GM12878 (cell line): Measurements from ENCODE around the gene ANGPTL5. TPM values are rescaled to one million over a fixed set of nuclear protein-coding genes. Genes with fewer than 3 reads are reported as not detected.

Experiments
- ATAC-seq: fragments of 200-7000 bp; cut with Tn5 transposase; 3 replicates; pipeline ENCODE4 v1.9.1; 2020; ENCODE audit warnings: mild to moderate bottlenecking, moderate library complexity
- BruUV-seq: library from RNA; stranded (reverse); fragments of 400-500 nt; replicated peaks from 2 replicates; lab custom pipeline; 2021; lab: Mats Ljungman, UMichigan
- CTCF ChIA-PET: fragments of 300-600 bp; sonication (Branson Sonifier 250); formaldehyde crosslinking; extraction: SDS; loops from one replicate; lab custom pipeline; 2021; ENCODE audit warnings: inconsistent platforms; lab: Yijun Ruan, JAX
- POLR2A ChIA-PET: fragments of 350-600 bp; formaldehyde crosslinking; extraction: SDS; loops from one replicate; lab custom pipeline; 2021; ENCODE audit warnings: inconsistent platforms; lab: Charles Lee
- RAD21 ChIA-PET: fragments of 300-600 bp; sonication (Branson Sonifier 250); formaldehyde crosslinking; loops from one replicate; lab custom pipeline; 2023; ENCODE audit warnings: antibody characterized with exemption; ENCODE audit not compliant: unreplicated experiment; lab: Charles Lee
- SMC1A ChIA-PET: fragments of 300-600 bp; sonication (Branson Sonifier 250); formaldehyde crosslinking; loops from one replicate; lab custom pipeline; 2023; ENCODE audit not compliant: unreplicated experiment, uncharacterized antibody; lab: Charles Lee
- DNase-seq: peaks from one replicate; pipeline ENCODE4 v3.0.0-alpha.2; 2011; ENCODE audit warnings: low read depth, low spot score
- FAIRE-seq: peaks from 3 replicates; lab custom pipeline; 2011; peaks lifted over from hg19 to GRCh38; lab: Jason Lieb, UNC
- H2AFZ ChIP-seq: 2 replicates; pipeline ENCODE4 v1.6.0; 2011; ENCODE audit warnings: low read depth, low read length, control low read depth; ENCODE audit not compliant: control insufficient read depth
- H3K27ac ChIP-seq: 2 replicates; pipeline ENCODE4 v1.5.1; 2011; ENCODE audit warnings: control low read depth; ENCODE audit not compliant: control insufficient read depth, insufficient read depth
- H3K27me3 ChIP-seq, 2 experiments: replicated peaks in 1 of 2; 2 replicates each; pipeline versions ENCODE4 v1.6.0 to v1.6.1; 2011; ENCODE audit warnings: low read length in 1 of 2; ENCODE audit not compliant: control insufficient read depth in 2 of 2, insufficient read depth in 2 of 2
- H3K36me3 ChIP-seq, 2 experiments: 2 replicates each; pipeline ENCODE4 v1.5.1; 2011; ENCODE audit warnings: low read length in 1 of 2; ENCODE audit not compliant: control insufficient read depth in 2 of 2, insufficient read depth in 2 of 2
- H3K4me1 ChIP-seq: 2 replicates; pipeline ENCODE4 v1.6.1; 2011; ENCODE audit warnings: mild to moderate bottlenecking, low read length, moderate library complexity, mixed read lengths; ENCODE audit not compliant: control insufficient read depth, insufficient read depth
- H3K4me2 ChIP-seq: 2 replicates; pipeline ENCODE4 v1.6.0; 2011; ENCODE audit warnings: control low read depth; ENCODE audit not compliant: control insufficient read depth, insufficient read depth
- H3K4me3 ChIP-seq: fragments of 200-600 bp; sonication (generic); 2 replicates; pipeline ENCODE4 v1.5.1; 2016
- H3K79me2 ChIP-seq: 2 replicates; pipeline ENCODE4 v1.6.0; 2011; ENCODE audit warnings: low read length; ENCODE audit not compliant: control insufficient read depth, insufficient read depth
- H3K9ac ChIP-seq: 2 replicates; pipeline ENCODE4 v1.8.0; 2011; ENCODE audit warnings: low read length, control low read depth, mixed read lengths; ENCODE audit not compliant: control insufficient read depth, insufficient read depth
- H3K9me3 ChIP-seq: replicated peaks from 3 replicates; pipeline ENCODE4 v1.5.1; 2011; ENCODE audit warnings: mild to moderate bottlenecking, low read length; ENCODE audit not compliant: control insufficient read depth, insufficient read depth
- H4K20me1 ChIP-seq: 2 replicates; pipeline ENCODE4 v1.6.0; 2011; ENCODE audit not compliant: control insufficient read depth, insufficient read depth
- ATF3 ChIP-seq: IDR thresholded peaks from 2 replicates; pipeline ENCODE4 v1.6.1; 2011; ENCODE audit warnings: low read depth, mild to moderate bottlenecking, low read length, moderate library complexity, borderline replicate concordance; ENCODE audit errors: extremely low read depth
- BCLAF1 ChIP-seq: fragments of 450-650 bp; IDR thresholded peaks from 2 replicates; pipeline ENCODE4 v1.6.1; 2017; ENCODE audit warnings: antibody characterized with exemption, mild to moderate bottlenecking, moderate library complexity
- BRCA1 ChIP-seq: IDR thresholded peaks from 2 replicates; pipeline ENCODE4 v1.6.1; 2011; ENCODE audit warnings: low read depth, low read length, improper control_type of control experiment
- CHD1 ChIP-seq: IDR thresholded peaks from 2 replicates; pipeline ENCODE4 v1.6.1; 2012; ENCODE audit warnings: low read depth, low read length, improper control_type of control experiment
- GATAD2B ChIP-seq: fragments of 450-650 bp; conservative IDR thresholded peaks from 2 replicates; pipeline ENCODE4 v1.6.1; 2017; ENCODE audit warnings: low read depth, mild to moderate bottlenecking, moderate library complexity
- HDAC2 ChIP-seq: fragments of 200-600 bp; sonication (generic); IDR thresholded peaks from 2 replicates; pipeline ENCODE4 v1.6.1; 2017
- MAX ChIP-seq: IDR thresholded peaks from 2 replicates; pipeline ENCODE4 v1.6.1; 2012; ENCODE audit warnings: low read depth, low read length, improper control_type of control experiment
- MLLT1 ChIP-seq: fragments of 450-650 bp; IDR thresholded peaks from 2 replicates; pipeline ENCODE4 v1.6.1; 2016; ENCODE audit warnings: mild to moderate bottlenecking
- MXI1 ChIP-seq: fragments of 150-350 bp; IDR thresholded peaks from 2 replicates; pipeline ENCODE4 v1.6.1; 2011; ENCODE audit warnings: low read depth, mild to moderate bottlenecking, inconsistent platforms, low read length, improper control_type of control experiment
- NBN ChIP-seq: fragments of 450-650 bp; IDR thresholded peaks from 2 replicates; pipeline ENCODE4 v1.6.1; 2016
- NFIC ChIP-seq: IDR thresholded peaks from 2 replicates; pipeline ENCODE4 v1.6.1; 2012; ENCODE audit warnings: low read depth, mild to moderate bottlenecking, inconsistent platforms, low read length, moderate library complexity
- NFYB ChIP-seq: IDR thresholded peaks from 2 replicates; pipeline ENCODE4 v1.6.1; 2011; ENCODE audit warnings: low read depth, mild to moderate bottlenecking, low read length, improper control_type of control experiment, moderate library complexity; ENCODE audit not compliant: insufficient read depth
- NR2C2 ChIP-seq: IDR thresholded peaks from 2 replicates; pipeline ENCODE4 v1.6.1; 2011; ENCODE audit warnings: borderline replicate concordance, low read depth; ENCODE audit not compliant: control insufficient read depth, insufficient read length
- PML ChIP-seq: IDR thresholded peaks from 2 replicates; pipeline ENCODE4 v1.6.1; 2012; ENCODE audit warnings: low read length, inconsistent platforms
- STAT3 ChIP-seq: IDR thresholded peaks from 2 replicates; pipeline ENCODE4 v1.6.1; 2011; ENCODE audit warnings: low read depth, low read length, improper control_type of control experiment
- TARDBP ChIP-seq: IDR thresholded peaks from 2 replicates; pipeline ENCODE4 v1.6.1; 2016; ENCODE audit warnings: borderline replicate concordance
- ZSCAN29 ChIP-seq: fragments of 450-650 bp; IDR thresholded peaks from 2 replicates; pipeline ENCODE4 v1.6.1; 2017; ENCODE audit warnings: mild to moderate bottlenecking, moderate library complexity
- WGBS: methylation state at CpG from one replicate; pipeline ENCODE4 v1.1.6; 2016; ENCODE audit warnings: low lambda C conversion rate; ENCODE audit not compliant: insufficient replicate concordance, insufficient coverage; ENCODE audit errors: missing lambda C conversion rate; 5-methylcytosine and 5-hydroxymethylcytosine counted together
- in situ Hi-C: fragments of 300-500 bp; cut with MboI; formaldehyde crosslinking; loops from 9 replicates; pipeline ENCODE4 v1.14.3; 2018; ENCODE audit warnings: mixed read lengths
- intact Hi-C: fragments of 100-400 bp; cut with micrococcal nuclease; formaldehyde crosslinking; loops from one replicate; pipeline ENCODE4 v1.14.2; 2022; ENCODE audit not compliant: unreplicated experiment
- polyA plus RNA-seq, 11 experiments: library from polyadenylated mRNA; depleted of rRNA in 4 of 11; unstranded in 6 of 11; stranded (reverse) in 5 of 11; fragments of >200 nt; fragmentation: Nextera tagmentation in 4 of 11; fragmentation: Illumina TruSeq in 1 of 11; extraction: Ambion mirVana in 4 of 11; extraction: Trizol in 1 of 11; gene quantifications; 1 replicate in 1 of 11; 2 replicates in 10 of 11; pipeline versions ENCODE4 v1.2.1 to v1.2.3, GENCODE V29; 2011 to 2016; ENCODE audit warnings: inconsistent platforms in 2 of 11, missing spikeins in 2 of 11, low read depth in 1 of 11
- total RNA-seq, 4 experiments: library from RNA; depleted of rRNA in 3 of 4; stranded (reverse); fragments of >200 nt in 3 of 4; fragmentation: Illumina TruSeq in 1 of 4; extraction: Trizol in 1 of 4; gene quantifications; 2 replicates each; pipeline versions ENCODE4 v1.2.1 to v1.2.3, GENCODE V29; 2013 to 2021

ANGPTL5 gene
- total and polyA plus RNA-seq, 10 of the 15 experiments (the other 5 are each of a cell fraction or from before 2014, with no cell fraction given) = not detected

GRCh38 chr11:101894505-101894904, 21.8 kb downstream of the ANGPTL5 start (continued):
- TF ChIP-seq BCLAF1 = no peak
- no peak for TF ChIP-seq NR2C2
- no peak for TF ChIP-seq HDAC2
- no peak for TF ChIP-seq ATF3
- no peak for TF ChIP-seq GATAD2B
- TF ChIP-seq NBN = no peak
- no peak for TF ChIP-seq CHD1
- no peak for TF ChIP-seq STAT3
- no peak for TF ChIP-seq PML
- no peak for TF ChIP-seq NFIC
- TF ChIP-seq, all 136 proteins: peak for 0

GRCh38 chr11:101889767-101890166, 26.6 kb downstream of the ANGPTL5 start:
- no peak overlapping the region for H3K27ac ChIP-seq
- H3K9me3 ChIP-seq = no peaks in the 10 kb centered on the region
- intact Hi-C loops (no loop called here), in situ Hi-C loops (no loop called here)
- H3K36me3 ChIP-seq = no peaks in the 10 kb centered on the region
- SMC1A ChIA-PET = interaction anchor here (0.5 kb wide), 1 partner anchor 381 kb away, joined by 3 read pairs; no protein-coding TSS in a partner anchor
- TF ChIP-seq NFYB (no peak), ZSCAN29 (no peak), TARDBP (no peak), MAX (no peak), MLLT1 (no peak), BRCA1 (no peak), MXI1 (no peak)
- CTCF ChIA-PET = interaction anchor here (1.4 kb wide), 1 partner anchor 10 kb away, joined by 3 read pairs; no protein-coding TSS in a partner anchor
- POLR2A ChIA-PET = no interaction called here
- H3K4me3 ChIP-seq = no peak overlapping the region
- ATAC-seq (no peak), FAIRE-seq (no peak), DNase-seq (no peak)
- H3K4me1 ChIP-seq = no peaks in the 10 kb centered on the region
- no TSS peak for BruUV-seq
- no peaks in the 10 kb centered on the region for H4K20me1 ChIP-seq
- RAD21 ChIA-PET = no interaction called here
- no peak overlapping the region for H3K9ac ChIP-seq
- no peaks in the 10 kb centered on the region for H3K79me2 ChIP-seq
- WGBS = 37% methylated on average over 4 of the region's 4 CpGs
- H3K27me3 ChIP-seq = no peaks in the 10 kb centered on the region
- H3K4me2 ChIP-seq = no peak overlapping the region
- H2AFZ ChIP-seq = no peak overlapping the region
